Measurements from ENCODE around the gene FAM3D.

GRCh38 chr3:58686847-58687246, 20.3 kb upstream of the FAM3D start:
- TF ChIP-seq POLR2A (IDR thresholded peaks at IDR 0.05) = no peak
- TF ChIP-seq, protein P1, sequence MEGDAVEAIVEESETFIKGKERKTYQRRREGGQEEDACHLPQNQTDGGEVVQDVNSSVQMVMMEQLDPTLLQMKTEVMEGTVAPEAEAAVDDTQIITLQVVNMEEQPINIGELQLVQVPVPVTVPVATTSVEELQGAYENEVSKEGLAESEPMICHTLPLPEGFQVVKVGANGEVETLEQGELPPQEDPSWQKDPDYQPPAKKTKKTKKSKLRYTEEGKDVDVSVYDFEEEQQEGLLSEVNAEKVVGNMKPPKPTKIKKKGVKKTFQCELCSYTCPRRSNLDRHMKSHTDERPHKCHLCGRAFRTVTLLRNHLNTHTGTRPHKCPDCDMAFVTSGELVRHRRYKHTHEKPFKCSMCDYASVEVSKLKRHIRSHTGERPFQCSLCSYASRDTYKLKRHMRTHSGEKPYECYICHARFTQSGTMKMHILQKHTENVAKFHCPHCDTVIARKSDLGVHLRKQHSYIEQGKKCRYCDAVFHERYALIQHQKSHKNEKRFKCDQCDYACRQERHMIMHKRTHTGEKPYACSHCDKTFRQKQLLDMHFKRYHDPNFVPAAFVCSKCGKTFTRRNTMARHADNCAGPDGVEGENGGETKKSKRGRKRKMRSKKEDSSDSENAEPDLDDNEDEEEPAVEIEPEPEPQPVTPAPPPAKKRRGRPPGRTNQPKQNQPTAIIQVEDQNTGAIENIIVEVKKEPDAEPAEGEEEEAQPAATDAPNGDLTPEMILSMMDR (IDR thresholded peaks at IDR 0.05) = no peak
